Activated CD4-positive, alpha-beta T cell treated with anti-CD3 and anti-CD28 coated beads, Interleukin-2, amount 10 ng/mL, durations not matched to agents 7 days and 5 days (primary cell): Measurements from ENCODE around the gene TTYH3. TPM values are rescaled to one million over a fixed set of nuclear protein-coding genes. Genes with fewer than 3 reads are reported as not detected.
"Not testable (repeated sequence)": the region's sequence is repeated elsewhere in the genome, so short reads cannot be mapped to it uniquely, and the experiment has no call there.

Source experiments
- CTCF ChIA-PET: fragments of 350-600 bp; sonication (Branson Sonifier 250); formaldehyde crosslinking; loops from one replicate; lab custom pipeline; 2021; ENCODE audit warnings: antibody characterized with exemption; lab: Charles Lee
- POLR2A ChIA-PET: fragments of 350-600 bp; sonication (Branson Sonifier 250); formaldehyde crosslinking; loops from one replicate; lab custom pipeline; 2021; ENCODE audit warnings: antibody characterized with exemption; lab: Charles Lee
- DNase-seq: peaks from one replicate; pipeline ENCODE4 v3.0.0-alpha.2; 2020
- H3K27ac Mint-ChIP-seq: one replicate; pipeline ENCODE4 v1.8.0; 2021; ENCODE audit warnings: mild to moderate bottlenecking, moderate library complexity, mixed read lengths
- H3K27me3 Mint-ChIP-seq: one replicate; pipeline ENCODE4 v1.8.0; 2021; ENCODE audit warnings: mixed read lengths
- H3K36me3 Mint-ChIP-seq: one replicate; pipeline ENCODE4 v1.8.0; 2021; ENCODE audit warnings: low read depth, mixed read lengths
- H3K4me1 Mint-ChIP-seq: one replicate; pipeline ENCODE4 v1.8.0; 2021; ENCODE audit warnings: mixed read lengths
- H3K4me3 Mint-ChIP-seq: one replicate; pipeline ENCODE4 v1.8.0; 2021; ENCODE audit warnings: mild to moderate bottlenecking, moderate library complexity, mixed read lengths
- H3K9me3 Mint-ChIP-seq: one replicate; pipeline ENCODE4 v1.8.0; 2021; ENCODE audit warnings: mixed read lengths
- total RNA-seq, 2 experiments: library from RNA; stranded (reverse); gene quantifications; one replicate each; pipeline ENCODE4 v1.2.3, GENCODE V29; 2021

The TTYH3 gene
- total RNA-seq, 2 experiments from 2014 or later = 17.2 to 19.7 TPM

DNA sequence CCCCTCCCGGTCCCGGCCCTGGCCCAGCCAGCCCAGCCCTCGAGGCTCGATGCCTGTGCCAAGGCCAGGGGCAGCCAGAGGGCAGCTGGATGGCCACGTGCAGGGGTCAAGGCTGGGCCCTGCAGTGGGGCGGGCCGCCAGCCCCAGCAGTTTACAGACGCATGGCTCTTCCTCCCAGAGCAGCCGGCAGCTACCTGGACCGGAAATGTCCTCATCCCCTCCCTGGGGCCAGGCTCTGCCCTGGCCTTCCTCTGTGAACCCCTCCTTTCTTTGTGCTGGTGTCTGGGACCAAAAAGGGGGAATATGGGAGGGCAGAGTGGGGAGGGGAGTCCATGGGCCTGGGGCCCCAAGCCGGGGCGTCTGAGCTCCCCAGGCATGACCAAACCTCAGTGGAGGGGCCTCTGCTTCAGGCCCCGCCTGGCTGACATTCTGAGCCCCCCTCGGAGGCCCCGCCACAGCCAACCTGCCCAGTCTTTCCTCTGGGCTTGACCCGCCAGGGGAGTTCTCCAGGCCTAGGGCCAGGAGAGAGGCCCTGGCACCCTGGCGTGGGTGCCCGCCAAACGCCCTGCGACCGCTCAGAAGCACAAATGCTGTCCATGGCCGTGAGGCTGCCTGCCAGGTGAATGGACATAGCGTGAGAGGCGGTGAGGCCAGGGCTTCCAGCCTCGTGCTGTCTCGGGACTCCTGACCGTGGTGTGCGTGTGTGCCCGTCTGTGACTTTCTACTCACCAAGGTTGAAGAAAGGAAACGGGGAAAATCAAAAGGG lies 31.5 kb downstream of the TTYH3 start:
- no peaks in the 10 kb centered on the region for H3K36me3 Mint-ChIP-seq
- no peak for DNase-seq
- H3K9me3 Mint-ChIP-seq = no peaks in the 10 kb centered on the region
- CTCF ChIA-PET = interaction anchor here (0.5 to 0.6 kb wide), 2 partner anchors 66 to 236 kb away, joined by 3 read pairs; no protein-coding TSS in a partner anchor
- POLR2A ChIA-PET = no interaction called here
- peaks cover 2% of the 10 kb centered on the region for H3K4me1 Mint-ChIP-seq
- no peak overlapping the region for H3K4me3 Mint-ChIP-seq
- peaks cover 15% of the 10 kb centered on the region for H3K27me3 Mint-ChIP-seq
- H3K27ac Mint-ChIP-seq = no peak overlapping the region

DNA sequence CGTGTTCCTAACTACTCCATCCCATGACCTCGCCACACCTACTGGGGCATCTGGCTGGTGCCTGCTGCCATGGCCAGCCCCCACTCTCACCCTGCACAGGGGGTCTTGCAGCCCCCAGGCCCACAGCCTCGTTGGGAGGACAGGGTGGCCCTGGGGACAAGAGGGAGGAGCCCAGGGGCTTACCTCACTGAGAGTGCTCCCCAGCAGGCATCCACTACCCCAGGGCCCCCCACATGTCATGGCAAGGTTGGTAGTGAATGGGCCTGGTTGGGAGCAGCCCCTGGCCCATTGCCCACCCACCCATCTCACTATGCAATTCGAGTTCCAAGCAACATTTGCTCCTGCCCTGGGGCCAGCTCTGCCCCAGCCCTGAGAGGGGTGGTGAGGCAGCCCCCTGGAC lies 32.2 kb downstream of the TTYH3 start:
- CTCF ChIA-PET = interaction anchor here (0.6 kb wide), 1 partner anchor 66 kb away, joined by 3 read pairs; no protein-coding TSS in a partner anchor
- peaks cover 2% of the 10 kb centered on the region for H3K4me1 Mint-ChIP-seq
- H3K27me3 Mint-ChIP-seq = peaks cover 17% of the 10 kb centered on the region
- no peak overlapping the region for H3K27ac Mint-ChIP-seq
- H3K36me3 Mint-ChIP-seq = no peaks in the 10 kb centered on the region
- H3K9me3 Mint-ChIP-seq = no peaks in the 10 kb centered on the region
- DNase-seq = no peak
- H3K4me3 Mint-ChIP-seq = no peak overlapping the region
- POLR2A ChIA-PET = no interaction called here

- ChIA-PET POLR2A (no interaction called here), CTCF (interaction anchor here (1.5 kb wide), 1 partner anchor 16 kb away, joined by 4 read pairs; no protein-coding TSS in a partner anchor)
- Mint-ChIP-seq H3K4me3 (no peak overlapping the region), H3K36me3 (no peaks in the 10 kb centered on the region), H3K27ac (no peak overlapping the region), H3K27me3 (peaks cover 24% of the 10 kb centered on the region), H3K4me1 (peaks cover 2% of the 10 kb centered on the region), H3K9me3 (no peaks in the 10 kb centered on the region)
- no peak for DNase-seq
Observed at GRCh38 chr7:2665359-2665791, 33.6 kb downstream of the TTYH3 start.

GRCh38 chr7:2666155-2666554 lies 34.4 kb downstream of the TTYH3 start:
- ChIA-PET POLR2A (no interaction called here), CTCF (interaction anchor here (1.5 kb wide), 1 partner anchor 16 kb away, joined by 4 read pairs; no protein-coding TSS in a partner anchor)
- no peaks in the 10 kb centered on the region for H3K9me3 Mint-ChIP-seq
- H3K27me3 Mint-ChIP-seq = peaks cover 31% of the 10 kb centered on the region
- no peak overlapping the region for H3K4me3 Mint-ChIP-seq
- peaks cover 9% of the 10 kb centered on the region for H3K4me1 Mint-ChIP-seq
- H3K27ac Mint-ChIP-seq = no peak overlapping the region
- DNase-seq = no peak
- no peaks in the 10 kb centered on the region for H3K36me3 Mint-ChIP-seq

DNA sequence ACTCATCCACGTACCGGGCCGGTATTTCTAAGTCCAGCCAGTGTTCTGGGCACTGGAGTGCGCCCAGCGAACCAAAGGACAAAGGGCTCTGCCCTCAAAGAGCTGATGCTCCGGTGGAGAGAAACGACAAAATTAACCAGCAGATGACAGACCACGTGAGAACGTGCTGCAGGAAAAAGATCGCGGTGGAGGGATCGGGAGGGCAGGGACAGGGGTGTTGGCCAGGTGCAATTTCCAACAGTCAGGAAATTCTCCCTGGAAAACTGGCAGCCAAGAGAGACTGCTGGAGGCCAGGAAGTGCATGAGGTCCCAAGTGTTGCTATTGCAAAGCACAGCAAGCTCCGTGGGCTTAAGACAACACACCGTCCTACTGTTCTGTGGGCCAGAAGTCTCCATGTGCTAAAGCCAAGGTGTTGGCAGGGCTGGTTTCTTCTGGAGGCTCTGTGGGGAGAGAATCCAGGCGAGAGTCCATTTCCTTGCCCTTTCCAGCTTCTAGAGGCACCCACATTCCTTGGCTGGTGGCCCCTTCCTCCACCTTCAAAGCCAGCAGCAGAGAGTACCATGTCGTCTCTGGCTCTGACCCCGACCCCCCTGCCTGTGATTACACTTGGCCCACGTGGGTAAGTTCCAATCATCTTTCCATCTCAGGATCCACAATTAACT lies 34.9 kb downstream of the TTYH3 start:
- ChIA-PET POLR2A (no interaction called here), CTCF (interaction anchor here (0.6 to 1.5 kb wide), 3 partner anchors 15 to 293 kb away, joined by 3 to 4 read pairs (median 4); no protein-coding TSS in a partner anchor)
- Mint-ChIP-seq H3K27ac (no peak overlapping the region), H3K9me3 (no peaks in the 10 kb centered on the region), H3K4me1 (peaks cover 11% of the 10 kb centered on the region), H3K27me3 (peaks cover 31% of the 10 kb centered on the region), H3K36me3 (no peaks in the 10 kb centered on the region), H3K4me3 (no peak overlapping the region)
- no peak for DNase-seq

DNA sequence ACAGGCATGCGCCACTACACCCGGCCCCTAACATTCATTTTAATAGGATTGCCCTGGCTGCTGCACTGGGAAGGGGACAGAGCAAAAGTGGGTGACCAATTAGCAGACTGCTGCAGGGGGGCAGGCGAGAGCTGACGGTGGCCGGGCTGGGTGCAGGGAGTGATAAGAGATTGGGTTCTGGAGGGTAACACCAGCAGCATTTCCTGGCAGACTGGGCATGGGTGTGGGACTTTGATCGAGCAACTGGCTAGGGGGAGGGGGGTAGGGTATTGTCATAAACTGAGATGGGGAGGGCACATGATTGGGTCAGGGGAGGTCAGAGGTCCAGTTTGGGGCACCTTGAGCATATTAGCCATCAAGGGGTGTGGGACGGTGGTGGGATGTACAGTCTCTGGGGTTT lies 36.1 kb downstream of the TTYH3 start:
- no peak for DNase-seq
- H3K27me3 Mint-ChIP-seq = peaks cover 31% of the 10 kb centered on the region
- no peaks in the 10 kb centered on the region for H3K9me3 Mint-ChIP-seq
- H3K4me3 Mint-ChIP-seq = no peak overlapping the region
- no peak overlapping the region for H3K27ac Mint-ChIP-seq
- POLR2A ChIA-PET = no interaction called here
- H3K36me3 Mint-ChIP-seq = no peaks in the 10 kb centered on the region
- CTCF ChIA-PET = interaction anchor here (0.6 to 6.1 kb wide), 3 partner anchors 16 to 1204 kb away, joined by 3 to 53 read pairs (median 5); no protein-coding TSS in a partner anchor
- H3K4me1 Mint-ChIP-seq = peaks cover 11% of the 10 kb centered on the region

- H3K9me3 Mint-ChIP-seq = no peaks in the 10 kb centered on the region
- H3K36me3 Mint-ChIP-seq = no peaks in the 10 kb centered on the region
- H3K4me1 Mint-ChIP-seq = peaks cover 11% of the 10 kb centered on the region
- ChIA-PET POLR2A (no interaction called here), CTCF (interaction anchor here (0.5 to 6.1 kb wide), 6 partner anchors 15 to 1411 kb away, joined by 3 to 53 read pairs (median 3); no protein-coding TSS in a partner anchor)
- H3K4me3 Mint-ChIP-seq = no peak overlapping the region
- DNase-seq = no peak
- peaks cover 34% of the 10 kb centered on the region for H3K27me3 Mint-ChIP-seq
- H3K27ac Mint-ChIP-seq = no peak overlapping the region
Observed at GRCh38 chr7:2668401-2668800, 36.6 kb downstream of the TTYH3 start.

- ChIA-PET POLR2A (no interaction called here), CTCF (interaction anchor here (0.6 to 6.1 kb wide), 16 partner anchors 11 to 239 kb away, joined by 3 to 53 read pairs (median 5); no protein-coding TSS in a partner anchor)
- no peak for DNase-seq
- Mint-ChIP-seq H3K27me3 (peaks cover 42% of the 10 kb centered on the region), H3K4me3 (no peak overlapping the region), H3K9me3 (no peaks in the 10 kb centered on the region), H3K27ac (no peak overlapping the region), H3K36me3 (no peaks in the 10 kb centered on the region), H3K4me1 (peaks cover 11% of the 10 kb centered on the region)
Observed at GRCh38 chr7:2670171-2670570, 38.4 kb downstream of the TTYH3 start.

GRCh38 chr7:2670720-2671391 lies 39.1 kb downstream of the TTYH3 start:
- H3K27me3 Mint-ChIP-seq = peaks cover 45% of the 10 kb centered on the region
- H3K9me3 Mint-ChIP-seq = no peaks in the 10 kb centered on the region
- no peak overlapping the region for H3K4me3 Mint-ChIP-seq
- CTCF ChIA-PET = interaction anchor here (0.6 to 6.1 kb wide), 18 partner anchors 11 to 240 kb away, joined by 3 to 53 read pairs (median 5); partner anchors contain the start of gene AMZ1
- H3K4me1 Mint-ChIP-seq = peaks cover 8% of the 10 kb centered on the region
- H3K36me3 Mint-ChIP-seq = no peaks in the 10 kb centered on the region
- POLR2A ChIA-PET = interaction anchor here (1.3 kb wide), 1 partner anchor 39 kb away, joined by 5 read pairs; no protein-coding TSS in a partner anchor
- DNase-seq = peak; percentile 68
- peak overlapping the region; percentile 54 for H3K27ac Mint-ChIP-seq

DNA sequence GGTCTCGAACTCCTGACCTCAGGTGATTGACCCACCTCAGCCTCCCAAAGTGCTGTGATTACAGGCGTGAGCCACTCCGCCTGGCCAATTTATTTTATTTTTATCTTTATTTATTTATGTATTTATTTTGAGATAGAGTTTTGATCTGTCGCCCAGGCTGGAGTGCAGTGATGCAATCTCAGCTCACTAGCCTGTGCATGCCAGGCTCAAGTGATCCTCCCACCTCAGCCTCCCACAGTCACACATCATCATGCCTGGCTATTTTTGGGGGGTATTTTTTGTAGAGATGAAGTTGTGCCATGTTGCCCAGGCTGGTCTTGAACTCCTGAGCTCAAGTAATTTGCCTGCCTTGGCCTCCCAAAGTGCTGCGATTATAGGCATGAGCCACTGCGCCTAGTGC lies 41.4 kb downstream of the TTYH3 start:
- peaks cover 30% of the 10 kb centered on the region for H3K27me3 Mint-ChIP-seq
- POLR2A ChIA-PET, H3K36me3 Mint-ChIP-seq, DNase-seq, H3K27ac Mint-ChIP-seq, H3K4me1 Mint-ChIP-seq, H3K4me3 Mint-ChIP-seq, H3K9me3 Mint-ChIP-seq: not testable (repeated sequence)
- CTCF ChIA-PET = interaction anchor here (6.1 kb wide), 1 partner anchor 37 kb away, joined by 53 read pairs; no protein-coding TSS in a partner anchor

- peaks cover 8% of the 10 kb centered on the region for H3K4me1 Mint-ChIP-seq
- H3K27ac Mint-ChIP-seq = no peak overlapping the region
- no peak for DNase-seq
- H3K9me3 Mint-ChIP-seq = no peaks in the 10 kb centered on the region
- H3K27me3 Mint-ChIP-seq = peaks cover 28% of the 10 kb centered on the region
- H3K4me3 Mint-ChIP-seq = no peak overlapping the region
- ChIA-PET CTCF (interaction anchor here (2.0 kb wide), 1 partner anchor 36 kb away, joined by 5 read pairs; no protein-coding TSS in a partner anchor), POLR2A (no interaction called here)
- H3K36me3 Mint-ChIP-seq = no peaks in the 10 kb centered on the region
Observed at GRCh38 chr7:2673934-2674333, 42.1 kb downstream of the TTYH3 start.

DNA sequence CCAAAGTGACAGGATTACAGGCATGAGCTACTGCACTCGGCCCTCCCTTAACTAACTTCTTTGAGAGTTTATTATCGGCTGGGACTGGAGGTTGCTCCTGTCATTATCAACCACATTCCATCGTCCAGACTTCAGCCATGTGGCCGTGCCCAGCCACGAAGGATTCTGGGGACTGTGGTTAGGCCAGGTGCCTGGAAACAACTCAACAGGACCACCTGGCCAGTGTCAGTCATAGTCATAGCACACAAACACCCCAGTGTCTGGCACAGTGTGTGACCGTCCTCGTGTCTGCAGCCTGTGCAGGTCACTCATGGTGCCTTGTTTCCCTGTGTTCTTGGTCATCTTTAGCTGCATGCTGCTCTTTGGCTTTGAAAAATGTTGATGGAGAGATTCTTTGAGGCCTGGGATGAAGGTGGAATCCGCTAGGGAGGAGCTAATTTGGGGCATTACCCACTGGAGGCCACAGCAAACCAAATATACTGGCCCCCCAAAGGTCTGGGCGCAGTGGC lies 43.5 kb downstream of the TTYH3 start:
- DNase-seq = no peak
- Mint-ChIP-seq H3K27ac (no peak overlapping the region), H3K4me1 (peaks cover 8% of the 10 kb centered on the region), H3K27me3 (peaks cover 24% of the 10 kb centered on the region), H3K36me3 (no peaks in the 10 kb centered on the region), H3K9me3 (no peaks in the 10 kb centered on the region), H3K4me3 (no peak overlapping the region)
- CTCF ChIA-PET = interaction anchor here (2.0 kb wide), 1 partner anchor 34 kb away, joined by 5 read pairs; no protein-coding TSS in a partner anchor
- POLR2A ChIA-PET = no interaction called here
